SKM-1 (cell line): Measurements from ENCODE around the gene PALM.
"Not testable (repeated sequence)": the region's sequence is repeated elsewhere in the genome, so short reads cannot be mapped to it uniquely, and the experiment has no call there.

Source experiments
- DNase-seq: peaks from one replicate; lab custom pipeline; 2025; ENCODE audit not compliant: unreplicated experiment; lab: John Stamatoyannopoulos, UW

PALM gene

GRCh38 chr19:703651-704446 lies 4.9 kb upstream of the PALM start:
- peak; percentile 94 for DNase-seq

GRCh38 chr19:704447-704741 lies 4.3 kb upstream of the PALM start:
- no peak for DNase-seq

- no peak for DNase-seq
These were observed 645 bp downstream of the PALM start for GRCh38 chr19:709196-709964.

GRCh38 chr19:709965-710571 lies 1.3 kb downstream of the PALM start:
- DNase-seq: no peak

- DNase-seq: no peak
These were observed 2.0 kb downstream of the PALM start for GRCh38 chr19:710767-711166.

GRCh38 chr19:711254-711653 lies 2.5 kb downstream of the PALM start:
- DNase-seq: no peak

- DNase-seq: no peak
These were observed 6.6 kb downstream of the PALM start for GRCh38 chr19:715347-715746.

- peak; percentile 64 for DNase-seq
These were observed 9.7 kb downstream of the PALM start for GRCh38 chr19:718251-718951.

GRCh38 chr19:718991-719512 lies 10.3 kb downstream of the PALM start:
- peak; percentile 57 for DNase-seq

GRCh38 chr19:719636-720344 lies 11.1 kb downstream of the PALM start:
- no peak for DNase-seq

- no peak for DNase-seq
These were observed 11.8 kb downstream of the PALM start for GRCh38 chr19:720345-721160.

- no peak for DNase-seq
These were observed 13.9 kb downstream of the PALM start for GRCh38 chr19:722553-723101.

- no peak for DNase-seq
These were observed 14.5 kb downstream of the PALM start for GRCh38 chr19:723247-723646.

GRCh38 chr19:723714-724113 lies 15.0 kb downstream of the PALM start:
- DNase-seq: no peak

- DNase-seq: no peak
These were observed 16.8 kb downstream of the PALM start for GRCh38 chr19:725461-726089.

GRCh38 chr19:726993-727956 lies 18.5 kb downstream of the PALM start:
- DNase-seq: no peak

- no peak for DNase-seq
These were observed 19.3 kb downstream of the PALM start for GRCh38 chr19:728011-728410.

GRCh38 chr19:729564-729963 lies 20.8 kb downstream of the PALM start:
- not testable (repeated sequence) for DNase-seq
